HG03558 (cell line): ENCODE results near the gene HOXA4.

ENCODE experiments used
- ATAC-seq: cut with Tn5 transposase; IDR thresholded peaks from one replicate; pipeline ENCODE4 v1.9.1; 2021; ENCODE audit warnings: moderate number of reproducible peaks; ENCODE audit not compliant: unreplicated experiment; ENCODE audit errors: extremely low read depth

HOXA4 gene

GRCh38 chr7:27159266-27160144, 28.9 kb upstream of the HOXA4 start:
- no peak for ATAC-seq

GRCh38 chr7:27158436-27159265, 28.1 kb upstream of the HOXA4 start:
- no peak for ATAC-seq

GRCh38 chr7:27157702-27158431, 27.3 kb upstream of the HOXA4 start:
- no peak for ATAC-seq

GRCh38 chr7:27156916-27157701, 26.6 kb upstream of the HOXA4 start:
- no peak for ATAC-seq

GRCh38 chr7:27156508-27156898, 25.9 kb upstream of the HOXA4 start, which contains the start of gene HOXA7:
TSS of gene HOXA7 (minus strand) at chr7:27156675. CDS start at chr7:27156545, 130 bp downstream.
- no peak for ATAC-seq

- no peak for ATAC-seq
Observed at GRCh38 chr7:27155816-27156507, 25.4 kb upstream of the HOXA4 start.

GRCh38 chr7:27154901-27155815, 24.6 kb upstream of the HOXA4 start:
- no peak for ATAC-seq

- ATAC-seq = no peak
Observed at GRCh38 chr7:27154369-27154768, 23.8 kb upstream of the HOXA4 start.

GRCh38 chr7:27153526-27153925, 23.0 kb upstream of the HOXA4 start:
- ATAC-seq = no peak

GRCh38 chr7:27152816-27153442, 22.4 kb upstream of the HOXA4 start:
- no peak for ATAC-seq

- no peak for ATAC-seq
Observed at GRCh38 chr7:27151931-27152815, 21.6 kb upstream of the HOXA4 start, which contains the start of gene HOXA3. TSS of gene HOXA3 (minus strand) at chr7:27152583. CDS start at chr7:27110640, 41,943 bp downstream.

GRCh38 chr7:27151341-27151930, 20.9 kb upstream of the HOXA4 start:
- ATAC-seq = no peak

- no peak for ATAC-seq
Observed at GRCh38 chr7:27150568-27151340, 20.2 kb upstream of the HOXA4 start.

GRCh38 chr7:27149842-27150567, 19.4 kb upstream of the HOXA4 start:
- ATAC-seq = no peak
